ENCODE measurements around the gene PARP15. TPM values are rescaled to one million over a fixed set of nuclear protein-coding genes. Genes with fewer than 3 reads are reported as not detected.

The PARP15 gene
- 1.6 TPM for total RNA-seq

GRCh38 chr3:122577409-122578031 is at the start of gene PARP15:
Gene PARP15 (plus strand): TSS chr3:122577650. CDS start chr3:122577668, 18 bp downstream.

GRCh38 chr3:122564155-122564912 is 13.1 kb upstream of the PARP15 start, which contains the start of the genes DTX3L and PARP9:
Gene DTX3L (plus strand): TSS chr3:122564338. CDS start chr3:122564427, 89 bp downstream.
Gene PARP9 (minus strand): TSS chr3:122564300. CDS start chr3:122559620, 4,680 bp downstream.

GRCh38 chr3:122680475-122681283 is 103.2 kb downstream of the PARP15 start, which contains the start of gene PARP14:
Gene PARP14 (plus strand): TSS chr3:122680839. CDS start chr3:122680884, 45 bp downstream.

Other genes starting within 250 kb of the PARP15 start
- 14.8 TPM for gene MIX23, start 194.4 kb upstream of the PARP15 start, total RNA-seq
- gene FAM162A, start 193.5 kb upstream of the PARP15 start, total RNA-seq = 34.0 TPM
- gene WDR5B, start 161.6 kb upstream of the PARP15 start, total RNA-seq = 5.5 TPM
- 26.9 TPM for gene KPNA1, start 62.7 kb upstream of the PARP15 start, total RNA-seq
- gene PARP9, start 13.3 kb upstream of the PARP15 start, total RNA-seq = 15.5 TPM
- gene DTX3L, start 13.3 kb upstream of the PARP15 start, total RNA-seq = 16.2 TPM
- gene PARP14, start 103.2 kb downstream of the PARP15 start, total RNA-seq = 37.4 TPM
- gene HSPBAP1, start 216.2 kb downstream of the PARP15 start, total RNA-seq = 8.5 TPM
- 17.2 TPM for gene SLC49A4, start 217.4 kb downstream of the PARP15 start, total RNA-seq